Measurements from ENCODE around the gene GUCD1.
A peak's percentile ranks its signal among the peaks of the same experiment; 100 is the strongest.

Gene GUCD1

DNA sequence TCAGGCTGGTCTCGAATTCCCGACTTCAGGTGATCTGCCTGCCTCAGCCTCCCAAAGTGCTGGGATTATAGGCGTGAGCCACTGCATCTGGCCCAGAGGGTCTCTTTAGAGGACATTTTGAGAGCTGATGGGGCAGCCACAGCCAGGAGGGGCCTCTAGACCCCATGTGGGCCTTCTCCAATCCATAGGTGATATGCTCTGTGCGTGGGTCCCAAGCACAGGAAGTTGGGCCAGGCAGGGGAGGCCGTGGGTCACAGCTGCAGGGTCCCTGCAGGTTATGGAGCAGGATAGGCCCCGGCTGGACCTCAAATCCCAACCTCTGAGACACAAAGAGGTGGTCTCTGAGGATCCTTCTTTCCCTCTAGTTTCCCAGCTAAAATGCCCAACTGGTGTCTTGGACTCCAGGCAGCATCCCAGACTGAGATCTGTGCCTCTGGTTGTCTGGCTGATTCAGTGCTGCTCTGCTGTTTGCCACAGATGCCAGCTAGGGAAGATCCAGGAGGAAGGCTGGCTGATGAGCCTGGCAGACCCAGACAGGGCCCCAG lies 36.4 kb upstream of the GUCD1 start:
- DNase-seq, result peak in 1 of 10 donors; percentile 71
- intact Hi-C loops (cut with DNase I), result no loop called here

DNA sequence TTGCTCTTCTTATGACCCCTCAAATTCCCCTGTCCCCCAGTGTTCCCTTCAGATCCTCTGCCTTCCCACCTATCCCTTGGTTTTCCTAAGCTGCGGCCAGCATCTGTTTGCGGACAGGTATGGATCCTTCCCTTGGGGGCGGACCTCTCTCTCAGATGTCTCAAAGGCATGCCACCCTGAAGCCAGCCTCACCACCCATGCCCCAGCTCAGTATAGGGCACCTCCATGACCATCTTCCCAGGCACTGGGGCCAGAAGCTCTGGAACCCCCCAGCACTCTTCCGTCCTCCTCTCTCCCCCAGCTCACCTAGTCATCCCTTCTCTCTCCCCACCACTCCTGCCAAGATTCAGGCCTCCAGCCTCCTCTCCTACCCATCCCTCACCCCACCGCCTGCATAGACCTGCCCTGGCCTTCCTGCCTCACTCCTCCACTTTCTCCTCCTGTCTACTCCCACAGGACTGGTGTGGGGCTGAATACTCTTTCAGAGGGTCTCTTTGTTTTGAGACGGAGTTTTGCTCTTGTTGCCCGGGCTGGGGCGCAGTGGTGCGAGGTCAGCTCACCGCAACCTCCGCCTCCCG lies 35.7 kb upstream of the GUCD1 start:
- intact Hi-C loops (cut with DNase I), result no loop called here

DNA sequence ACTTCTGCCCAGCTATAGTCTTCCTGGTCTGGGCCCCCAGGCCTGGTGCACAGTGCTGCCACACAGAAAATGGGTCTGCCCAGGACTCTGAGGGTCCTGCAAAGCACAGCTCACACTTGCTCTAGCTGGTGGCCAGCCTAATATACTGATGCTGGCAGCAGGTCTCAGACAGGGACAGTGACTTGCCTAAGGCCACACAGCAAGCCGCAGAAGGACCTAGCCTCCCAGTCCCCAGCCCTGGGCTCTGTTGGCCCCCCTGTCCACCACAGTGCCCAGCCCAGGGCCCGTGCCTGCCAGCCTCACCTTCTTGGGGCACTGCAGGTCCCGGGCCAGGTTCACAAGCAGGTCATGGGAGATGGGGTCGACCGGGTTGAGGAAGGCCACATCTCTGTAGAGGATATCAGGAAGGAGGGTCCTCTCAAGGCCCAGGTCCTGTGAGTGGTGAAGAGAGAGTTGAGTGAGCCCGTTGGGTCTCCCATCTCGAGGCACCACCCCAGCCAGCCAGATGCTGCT lies 34.6 kb upstream of the GUCD1 start:
- DNase-seq, result peak in 1 of 10 donors; percentile 70
- intact Hi-C loops (cut with DNase I), result no loop called here

More for the DNA sequence above, 35.7 kb upstream of the GUCD1 start:
- peak in 1 of 10 donors; percentile 59 for DNase-seq

- peak in 4 of 10 donors; percentile 29 to 87 (median 60) for DNase-seq
- intact Hi-C loops (cut with DNase I), result loop anchor here (1.0 kb wide), 1 partner anchor 34 kb away; the partner anchor contains the start of genes GUCD1 and SNRPD3
These were observed 34.0 kb upstream of the GUCD1 start for GRCh38 chr22:24588757-24589481.

DNA sequence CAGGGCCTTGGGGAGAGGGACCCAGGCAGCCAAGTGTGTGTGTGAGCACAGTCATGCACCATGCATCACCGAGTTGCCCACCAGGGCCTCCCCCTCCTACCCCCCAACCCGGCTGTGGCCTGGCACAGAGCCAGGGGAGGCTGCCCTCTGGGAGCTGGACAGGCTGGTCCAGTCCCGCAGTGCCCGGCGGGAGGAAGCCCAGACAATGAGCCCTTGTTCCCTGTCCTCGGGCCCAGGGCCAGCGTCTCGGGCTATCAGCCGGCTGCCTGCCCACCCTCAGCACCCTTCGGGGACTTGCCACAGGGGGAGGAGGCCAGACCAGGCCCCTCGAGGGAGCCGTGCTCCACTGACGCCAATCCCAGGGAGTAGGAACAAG lies 33.4 kb upstream of the GUCD1 start:
- intact Hi-C loops (cut with DNase I), result loop anchor here (1.0 kb wide), 1 partner anchor 33 kb away; the partner anchor contains the start of genes GUCD1 and SNRPD3
- DNase-seq, result peak; percentile 82 to 98 (median 92)

DNA sequence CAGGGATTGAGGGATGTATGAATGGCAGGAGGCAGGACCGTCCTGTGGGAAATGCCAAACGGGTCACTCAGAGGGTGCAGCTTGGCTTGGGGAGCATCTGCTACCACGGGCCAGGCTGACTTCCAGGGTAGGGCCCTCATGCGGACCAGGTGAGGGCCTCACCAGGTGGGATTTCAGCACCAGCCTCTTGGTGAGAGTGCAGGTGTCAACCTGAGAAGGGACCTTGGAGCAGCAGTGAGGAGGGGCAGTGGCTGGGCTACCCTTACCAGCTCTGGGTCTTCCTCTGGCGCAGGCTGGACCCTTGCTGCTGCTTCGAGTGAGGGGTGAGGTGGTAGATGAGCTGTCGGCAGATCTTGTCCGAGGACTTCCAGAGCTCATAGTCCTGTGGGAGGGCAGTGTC lies 33.0 kb upstream of the GUCD1 start:
- DNase-seq, result no peak
- intact Hi-C loops (cut with DNase I), result loop anchor here (1.0 kb wide), 1 partner anchor 33 kb away; the partner anchor contains the start of genes GUCD1 and SNRPD3

DNA sequence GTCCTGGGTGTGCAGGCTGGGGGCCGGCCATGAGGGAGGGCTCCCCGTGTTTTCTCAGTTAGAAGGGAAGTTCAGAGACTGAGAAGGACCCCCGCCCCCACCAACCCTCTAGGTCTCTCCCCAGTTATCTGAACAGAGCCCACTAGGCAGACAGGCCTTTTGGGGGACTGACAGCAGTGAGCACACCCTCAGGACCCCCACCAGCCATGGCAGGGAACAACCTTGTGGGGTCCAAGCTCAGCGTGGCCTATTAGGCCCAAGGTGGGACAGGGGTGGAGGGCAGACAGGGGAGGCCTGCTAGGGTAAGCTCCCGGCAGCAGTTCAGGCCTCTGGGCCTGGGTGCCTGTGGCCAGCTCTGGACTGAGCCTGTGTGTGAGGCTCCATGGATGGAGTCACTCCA lies 32.3 kb upstream of the GUCD1 start:
- intact Hi-C loops (cut with DNase I), result no loop called here
- peak in 1 of 10 donors; percentile 67 for DNase-seq

DNA sequence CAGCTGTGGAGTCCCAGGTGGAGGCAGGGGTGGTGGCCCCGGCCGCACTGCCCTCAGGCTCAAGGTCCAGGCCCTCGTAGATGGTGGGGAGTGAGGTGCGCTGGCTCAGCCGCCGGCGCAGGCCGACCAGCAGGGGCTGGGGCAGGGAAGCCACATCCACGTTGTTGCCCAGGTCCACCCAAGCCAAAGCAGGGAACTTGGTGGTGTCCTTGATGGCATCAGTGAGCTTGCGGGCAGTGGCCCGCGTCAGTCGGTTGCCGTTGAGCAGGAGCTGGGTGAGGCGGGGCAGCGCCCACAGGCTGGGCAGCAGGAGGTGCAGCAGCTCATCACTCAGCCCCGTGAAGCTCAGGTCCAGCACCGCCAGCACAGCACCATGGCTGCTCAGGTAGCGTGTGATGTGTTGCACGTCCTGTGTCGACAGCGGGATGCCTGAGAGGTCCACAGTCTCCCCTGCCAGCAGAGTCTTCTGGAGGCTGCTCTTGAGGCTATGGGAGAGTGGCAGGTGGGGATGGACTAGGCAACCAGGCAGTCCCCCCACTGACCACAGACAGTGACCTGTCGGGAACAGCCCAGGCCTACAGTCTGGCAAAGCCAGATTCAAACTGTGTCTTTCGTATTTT lies 31.1 kb upstream of the GUCD1 start:
- peak in 2 of 10 donors; percentile 23 to 73 for DNase-seq
- intact Hi-C loops (cut with DNase I), result no loop called here

DNA sequence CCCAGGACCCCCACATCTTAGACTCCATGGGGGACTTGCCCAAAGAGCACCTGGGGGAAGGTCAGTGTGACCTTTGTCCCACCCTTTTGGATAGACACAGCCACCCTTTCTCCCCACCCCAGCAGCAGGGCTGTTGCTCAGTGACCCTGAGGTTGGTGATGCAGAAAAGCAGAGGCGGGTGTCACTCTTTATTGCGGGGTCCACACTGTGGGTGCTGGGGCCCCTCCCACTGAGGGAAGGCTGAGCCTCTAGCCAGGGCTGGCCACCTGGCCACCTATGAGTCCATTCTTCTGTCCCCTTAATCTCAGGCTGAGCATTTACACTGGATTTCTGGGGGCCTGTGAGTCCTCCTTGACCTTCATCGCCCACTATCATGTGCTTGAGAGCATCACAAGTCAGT lies 30.5 kb upstream of the GUCD1 start:
- peak in 1 of 10 donors; percentile 38 for DNase-seq
- intact Hi-C loops (cut with DNase I), result no loop called here

- DNase-seq, result peak in 2 of 10 donors; percentile 72 to 80
- intact Hi-C loops (cut with DNase I), result no loop called here
These were observed 30.0 kb upstream of the GUCD1 start for GRCh38 chr22:24584871-24585411.

GRCh38 chr22:24584166-24584790 lies 29.3 kb upstream of the GUCD1 start:
- DNase-seq, result peak in 2 of 10 donors; percentile 16 to 70
- intact Hi-C loops (cut with DNase I), result no loop called here

GRCh38 chr22:24583221-24584165 lies 28.6 kb upstream of the GUCD1 start:
- intact Hi-C loops (cut with DNase I), result no loop called here
- DNase-seq, result peak in 2 of 10 donors; percentile 57 to 70

DNA sequence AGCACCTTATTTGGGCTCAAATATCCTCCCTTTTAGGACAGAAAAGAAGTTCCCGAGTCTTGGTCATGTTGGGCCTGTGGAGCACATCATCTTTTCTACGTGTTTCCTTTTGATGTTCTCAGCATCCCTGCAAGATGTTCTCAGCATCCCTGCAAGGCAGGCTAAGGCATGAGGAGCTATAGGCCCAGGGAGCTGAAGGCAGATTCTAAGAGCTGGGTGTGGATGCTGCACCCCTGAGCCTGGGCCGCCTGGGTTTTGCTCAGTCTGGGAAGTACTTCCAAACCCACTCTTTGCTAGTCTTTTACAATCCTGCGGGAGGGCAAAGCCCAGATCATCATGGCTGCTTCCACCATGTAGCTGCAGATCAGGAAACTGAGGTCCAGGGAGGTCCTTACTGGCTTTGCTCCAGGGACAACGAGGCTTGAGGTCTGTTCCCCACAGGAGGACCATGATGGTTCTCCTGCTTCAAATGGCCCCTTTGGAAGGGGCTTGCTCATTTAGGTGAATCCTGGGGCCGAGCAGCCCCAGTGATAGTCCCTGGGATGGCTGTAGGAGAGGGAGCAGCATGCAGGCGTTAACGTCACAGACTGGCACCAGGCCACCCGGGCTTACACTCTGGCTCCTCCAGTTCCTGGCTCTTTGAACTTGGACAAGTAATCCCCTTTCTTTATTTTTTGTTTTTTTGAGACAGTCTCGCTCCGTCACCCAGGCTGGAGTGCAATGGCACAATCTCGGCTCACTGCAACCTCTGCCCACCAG lies 27.3 kb upstream of the GUCD1 start:
- intact Hi-C loops (cut with DNase I), result no loop called here
- peak in 1 of 10 donors; percentile 38 for DNase-seq

DNA sequence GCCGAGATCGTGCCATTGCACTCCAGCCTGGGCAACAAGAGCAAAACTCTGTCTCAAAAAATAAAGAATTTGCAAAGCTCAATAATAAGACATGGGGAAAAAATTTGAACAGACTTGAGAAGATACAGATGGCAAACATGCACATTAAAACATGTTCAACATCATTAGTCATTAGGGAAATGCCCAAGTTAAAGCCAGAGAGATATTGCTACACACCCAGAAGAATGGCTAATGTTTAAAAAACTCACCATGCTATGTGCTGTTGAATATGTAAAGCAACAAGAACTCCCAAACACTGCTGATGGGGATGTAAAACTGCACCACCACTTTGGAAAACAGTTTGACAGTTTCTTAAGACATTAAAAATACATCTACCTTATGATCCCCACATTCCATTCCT lies 25.3 kb upstream of the GUCD1 start:
- DNase-seq, result no peak
- intact Hi-C loops (cut with DNase I), result no loop called here

DNA sequence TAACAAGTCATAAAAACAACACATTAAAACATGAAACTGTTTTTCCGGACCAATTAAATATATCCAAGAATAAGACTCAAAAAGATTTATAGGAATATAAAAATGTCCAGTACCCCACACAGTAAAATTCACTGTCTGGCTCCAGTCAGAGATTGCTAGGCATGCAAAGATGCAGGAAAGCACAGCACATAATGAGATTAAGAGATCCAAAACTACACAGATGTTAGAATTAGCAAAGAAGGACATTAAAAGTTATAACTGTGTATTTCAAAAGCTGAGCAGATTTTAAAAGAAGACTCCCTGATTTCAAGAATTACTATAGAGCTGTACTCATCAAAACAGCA lies 24.3 kb upstream of the GUCD1 start:
- no peak for DNase-seq
- intact Hi-C loops (cut with DNase I), result no loop called here

DNA sequence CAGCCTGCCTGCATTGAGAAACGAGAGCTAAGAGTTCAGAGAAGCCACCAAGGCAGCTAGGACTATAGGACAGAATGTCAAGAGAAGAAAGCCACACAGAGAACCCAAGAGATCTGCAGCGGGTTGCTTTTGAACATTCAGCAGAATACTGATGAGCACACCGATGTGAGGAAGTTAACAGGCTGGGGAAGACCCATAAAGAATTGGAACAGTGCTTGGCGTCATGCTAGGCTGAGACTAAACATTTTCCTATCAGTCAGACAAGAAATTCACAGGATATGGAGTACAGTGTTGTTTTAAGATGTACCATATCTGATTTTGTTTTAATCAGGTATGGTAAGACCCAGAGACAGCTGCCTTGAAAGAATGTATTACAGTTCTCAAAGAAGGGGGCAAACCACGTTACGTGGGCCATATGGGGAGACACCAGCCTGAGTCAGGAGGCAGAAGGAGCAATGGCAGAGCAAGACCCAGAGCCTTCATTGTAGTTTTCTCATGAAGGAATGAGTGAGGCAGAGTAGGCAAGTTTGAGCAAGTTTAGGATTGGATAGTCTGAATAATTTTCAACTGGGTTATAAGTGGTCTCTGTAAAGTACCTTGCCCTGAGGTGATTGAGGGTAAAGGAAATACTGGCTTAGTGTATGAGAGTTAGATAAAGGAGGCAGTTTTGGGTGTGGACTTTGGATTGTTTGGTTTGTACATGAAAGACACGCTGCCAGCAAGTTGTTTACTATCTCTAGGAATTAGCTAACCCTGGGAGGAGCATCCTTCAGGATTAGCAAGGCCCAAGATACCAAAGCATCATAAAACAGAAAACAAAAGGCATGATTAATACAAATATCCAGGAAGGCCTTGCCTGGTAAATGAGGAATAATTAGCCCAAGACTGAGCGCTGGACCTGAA lies 23.7 kb upstream of the GUCD1 start:
- no peak for DNase-seq
- intact Hi-C loops (cut with DNase I), result no loop called here

DNA sequence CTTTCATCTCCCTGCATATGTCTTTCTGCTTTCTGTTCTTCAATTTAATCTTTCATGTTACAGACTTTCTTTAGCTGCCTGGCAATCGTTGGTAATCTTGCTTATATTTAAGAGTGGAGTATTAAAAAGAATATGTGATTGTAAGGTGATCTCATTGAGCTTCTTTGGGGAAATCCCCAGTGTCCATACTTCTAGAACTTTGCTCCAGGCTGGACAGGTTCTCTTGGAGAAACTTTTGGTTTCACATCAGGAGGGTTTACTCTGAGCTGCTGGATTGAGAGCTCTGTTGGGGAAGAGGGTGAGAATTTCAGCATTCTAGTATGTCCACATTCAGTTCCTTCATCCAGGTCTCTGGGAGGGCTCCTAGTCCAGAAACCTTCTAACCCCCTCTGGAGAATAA lies 21.8 kb upstream of the GUCD1 start:
- intact Hi-C loops (cut with DNase I), result no loop called here
- DNase-seq, result no peak
